ENCODE data around the gene C3orf18. TPM values are rescaled to one million over a fixed set of nuclear protein-coding genes. Genes with fewer than 3 reads are reported as not detected.

C3orf18 gene
- total RNA-seq, 1 donor from 2014 or later = 6.9 TPM

- no peak for TF ChIP-seq CTCF (IDR thresholded peaks at IDR 0.05)
- ATAC-seq (no peak), DNase-seq (no peak)
- intact Hi-C loops (cut with DNase I) = loop anchor here (10.0 kb wide), 1 partner anchor 105 kb away; no protein-coding TSS in a partner anchor
- H3K9me3 ChIP-seq = no peaks in the 10 kb centered on the region
- H3K27ac ChIP-seq = no peak overlapping the region
- H3K36me3 ChIP-seq = no peaks in the 10 kb centered on the region
- H3K4me3 ChIP-seq = no peak overlapping the region
- no peaks in the 10 kb centered on the region for H3K4me1 ChIP-seq
- no peaks in the 10 kb centered on the region for H3K27me3 ChIP-seq
Observed at GRCh38 chr3:50539356-50540286, 27.9 kb downstream of the C3orf18 start.

GRCh38 chr3:50537421-50538129 is 30.0 kb downstream of the C3orf18 start:
- Histone ChIP-seq H3K4me3 (no peak overlapping the region), H3K4me1 (no peaks in the 10 kb centered on the region), H3K27me3 (no peaks in the 10 kb centered on the region), H3K36me3 (no peaks in the 10 kb centered on the region), H3K9me3 (no peaks in the 10 kb centered on the region), H3K27ac (no peak overlapping the region)
- no peak for ATAC-seq
- TF ChIP-seq CTCF (IDR thresholded peaks at IDR 0.05) = no peak
- intact Hi-C loops (cut with DNase I) = no loop called here
- DNase-seq = no peak

GRCh38 chr3:50536471-50537180 is 30.9 kb downstream of the C3orf18 start:
- Histone ChIP-seq H3K27ac (no peak overlapping the region), H3K4me1 (no peaks in the 10 kb centered on the region), H3K27me3 (no peaks in the 10 kb centered on the region), H3K36me3 (no peaks in the 10 kb centered on the region), H3K9me3 (no peaks in the 10 kb centered on the region), H3K4me3 (no peak overlapping the region)
- ATAC-seq (no peak), DNase-seq (no peak)
- intact Hi-C loops (cut with DNase I) = no loop called here
- no peak for TF ChIP-seq CTCF (IDR thresholded peaks at IDR 0.05)

- DNase-seq (no peak), ATAC-seq (no peak)
- Histone ChIP-seq H3K4me3 (no peak overlapping the region), H3K36me3 (no peaks in the 10 kb centered on the region), H3K9me3 (no peaks in the 10 kb centered on the region), H3K4me1 (no peaks in the 10 kb centered on the region), H3K27me3 (peaks cover 3% of the 10 kb centered on the region), H3K27ac (no peak overlapping the region)
- TF ChIP-seq CTCF (IDR thresholded peaks at IDR 0.05) = no peak
- intact Hi-C loops (cut with DNase I) = no loop called here
Observed at GRCh38 chr3:50534681-50535330, 32.7 kb downstream of the C3orf18 start.

- H3K4me3 ChIP-seq = no peak overlapping the region
- H3K9me3 ChIP-seq = no peaks in the 10 kb centered on the region
- no peaks in the 10 kb centered on the region for H3K36me3 ChIP-seq
- intact Hi-C loops (cut with DNase I) = no loop called here
- ATAC-seq (no peak), DNase-seq (no peak)
- H3K27ac ChIP-seq = no peak overlapping the region
- H3K27me3 ChIP-seq = peaks cover 4% of the 10 kb centered on the region
- H3K4me1 ChIP-seq = no peaks in the 10 kb centered on the region
- no peak for TF ChIP-seq CTCF (IDR thresholded peaks at IDR 0.05)
Observed at GRCh38 chr3:50533807-50534461, 33.6 kb downstream of the C3orf18 start.

Measured in upper lobe of right lung (tissue), 1 donor.